Tibial artery (tissue), 4 donors: Measurements from ENCODE around the gene C10orf67.
"Not testable (repeated sequence)": the region's sequence is repeated elsewhere in the genome, so short reads cannot be mapped to it uniquely, and the experiment has no call there.

Experiments used
- DNase-seq, 2 donors: peaks; one replicate each; pipeline ENCODE4 v3.0.0-alpha.2; 2019
- H3K27ac ChIP-seq, 2 donors: fragments of 200-600 bp; sonication (generic) in 1 of 2; 1 replicate in 1 of 2; 2 replicates in 1 of 2; pipeline ENCODE4 v1.5.1; 2018 to 2019; ENCODE audit warnings: mild to moderate bottlenecking in 1 of 2
- H3K27me3 ChIP-seq, 2 donors: fragments of 200-600 bp; sonication (generic) in 1 of 2; one replicate each; pipeline versions ENCODE4 v1.5.1 to v1.6.0; 2016 to 2019
- H3K36me3 ChIP-seq, 3 donors: fragments of 200-600 bp; sonication (generic) in 2 of 3; one replicate each; pipeline ENCODE4 v1.5.1; 2016 to 2019; ENCODE audit warnings: mild to moderate bottlenecking in 2 of 3
- H3K4me1 ChIP-seq, 4 donors: fragments of 200-600 bp; sonication (generic) in 2 of 4; 1 replicate in 3 of 4; 2 replicates in 1 of 4; pipeline ENCODE4 v1.5.1; 2016 to 2019
- H3K4me3 ChIP-seq, 2 donors: fragments of 200-600 bp; sonication (generic) in 1 of 2; 1 replicate in 1 of 2; 2 replicates in 1 of 2; pipeline ENCODE4 v1.5.1; 2018 to 2019; ENCODE audit warnings: mild to moderate bottlenecking in 2 of 2
- H3K9me3 ChIP-seq, 3 donors: fragments of 200-600 bp; sonication (generic) in 1 of 3; one replicate each; pipeline ENCODE4 v1.5.1; 2016 to 2019
- intact Hi-C: fragments of 100-400 bp; cut with DNase I; formaldehyde crosslinking; loops from one replicate; pipeline ENCODE4 v1.15.0; 2023; ENCODE audit warnings: low total_unique reads
- TF ChIP-seq, protein P1 (sequence below), 2 experiments: fragments of 200-600 bp in 1 of 2; fragments of 450-650 bp in 1 of 2; IDR thresholded peaks; one replicate each; pipeline ENCODE4 v1.5.1; 2017 to 2019; ENCODE audit warnings: antibody characterized with exemption in 2 of 2, mild to moderate bottlenecking in 1 of 2, moderate library complexity in 1 of 2

The C10orf67 gene

DNA sequence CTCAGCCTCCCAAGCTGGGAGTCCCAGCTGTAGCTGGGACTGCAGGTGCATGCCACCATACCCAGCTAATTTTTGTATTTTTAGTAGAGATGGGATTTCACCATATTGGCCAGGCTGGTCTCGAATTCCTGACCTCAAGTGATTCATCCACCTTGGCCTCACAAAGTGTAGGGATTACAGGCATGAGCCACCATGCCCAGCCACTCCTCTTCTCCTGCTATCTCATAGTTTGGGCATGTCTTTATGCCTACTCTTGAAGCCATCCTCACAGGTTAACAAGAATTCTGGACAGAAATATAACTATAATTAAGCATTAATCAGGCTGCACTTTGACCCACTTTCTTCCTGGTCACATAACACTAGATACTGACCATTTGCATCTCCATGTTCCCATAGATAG is 28.6 kb upstream of the C10orf67 start:
- no peaks in the 10 kb centered on the region for H3K4me1 ChIP-seq

DNA sequence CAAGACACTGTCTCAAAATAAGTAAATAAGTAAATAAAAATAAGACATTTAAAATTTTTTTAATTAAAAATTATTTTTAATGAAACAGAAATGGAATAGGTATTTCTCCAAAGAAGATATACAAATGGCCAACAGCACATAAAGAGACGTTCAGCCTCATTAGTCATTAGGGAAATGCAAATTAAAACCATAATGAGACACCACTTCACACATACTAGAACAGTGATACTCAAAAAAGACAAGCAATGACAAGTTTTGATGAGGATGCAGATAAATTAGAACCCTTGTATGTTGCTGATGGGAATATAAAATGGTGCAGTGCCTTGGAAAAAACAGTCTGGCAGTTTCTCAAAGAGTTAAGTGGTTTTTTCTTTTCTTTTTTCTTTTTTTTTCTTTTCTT is 26.5 kb upstream of the C10orf67 start:
- H3K36me3 ChIP-seq, result no peaks in the 10 kb centered on the region
- H3K9me3 ChIP-seq, result no peaks in the 10 kb centered on the region
- H3K27ac ChIP-seq, result no peak overlapping the region
- no peaks in the 10 kb centered on the region for H3K4me1 ChIP-seq
- DNase-seq, result no peak
- H3K4me3 ChIP-seq, result no peak overlapping the region
- intact Hi-C loops, result no loop called here
- TF ChIP-seq, protein P1, sequence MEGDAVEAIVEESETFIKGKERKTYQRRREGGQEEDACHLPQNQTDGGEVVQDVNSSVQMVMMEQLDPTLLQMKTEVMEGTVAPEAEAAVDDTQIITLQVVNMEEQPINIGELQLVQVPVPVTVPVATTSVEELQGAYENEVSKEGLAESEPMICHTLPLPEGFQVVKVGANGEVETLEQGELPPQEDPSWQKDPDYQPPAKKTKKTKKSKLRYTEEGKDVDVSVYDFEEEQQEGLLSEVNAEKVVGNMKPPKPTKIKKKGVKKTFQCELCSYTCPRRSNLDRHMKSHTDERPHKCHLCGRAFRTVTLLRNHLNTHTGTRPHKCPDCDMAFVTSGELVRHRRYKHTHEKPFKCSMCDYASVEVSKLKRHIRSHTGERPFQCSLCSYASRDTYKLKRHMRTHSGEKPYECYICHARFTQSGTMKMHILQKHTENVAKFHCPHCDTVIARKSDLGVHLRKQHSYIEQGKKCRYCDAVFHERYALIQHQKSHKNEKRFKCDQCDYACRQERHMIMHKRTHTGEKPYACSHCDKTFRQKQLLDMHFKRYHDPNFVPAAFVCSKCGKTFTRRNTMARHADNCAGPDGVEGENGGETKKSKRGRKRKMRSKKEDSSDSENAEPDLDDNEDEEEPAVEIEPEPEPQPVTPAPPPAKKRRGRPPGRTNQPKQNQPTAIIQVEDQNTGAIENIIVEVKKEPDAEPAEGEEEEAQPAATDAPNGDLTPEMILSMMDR (IDR thresholded peaks at IDR 0.05), result no peak
- no peaks in the 10 kb centered on the region for H3K27me3 ChIP-seq

More for the DNA sequence above, 28.6 kb upstream of the C10orf67 start:
- Histone ChIP-seq H3K27me3 (no peaks in the 10 kb centered on the region), H3K36me3 (no peaks in the 10 kb centered on the region), H3K27ac (no peak overlapping the region), H3K9me3 (no peaks in the 10 kb centered on the region), H3K4me3 (no peak overlapping the region)
- TF ChIP-seq, protein P1 (IDR thresholded peaks at IDR 0.05), result no peak
- no peak for DNase-seq
- intact Hi-C loops, result no loop called here

DNA sequence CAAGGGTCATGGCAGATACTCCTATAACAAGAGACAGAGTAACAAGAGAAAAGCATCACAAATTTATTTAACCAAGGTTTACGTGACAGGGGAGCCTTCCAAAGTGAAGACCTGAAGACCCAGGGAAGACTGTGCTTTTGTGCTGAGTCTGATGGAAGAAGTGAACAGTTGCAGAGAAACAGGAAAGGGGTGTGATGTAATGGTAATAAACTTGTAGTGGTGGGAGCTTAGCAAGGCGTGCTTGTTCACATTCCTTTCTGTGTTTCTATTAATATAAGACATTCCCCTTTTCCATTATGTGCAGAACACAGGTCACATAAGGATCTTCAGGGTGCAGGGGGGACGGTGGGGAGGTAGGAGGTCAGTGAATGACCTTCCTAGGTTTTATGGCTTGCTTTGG is 25.5 kb upstream of the C10orf67 start:
- intact Hi-C loops, result no loop called here
- Histone ChIP-seq H3K27me3 (no peaks in the 10 kb centered on the region), H3K27ac (no peak overlapping the region), H3K36me3 (no peaks in the 10 kb centered on the region), H3K4me3 (no peak overlapping the region), H3K9me3 (no peaks in the 10 kb centered on the region), H3K4me1 (no peaks in the 10 kb centered on the region)
- TF ChIP-seq, protein P1 (IDR thresholded peaks at IDR 0.05), result no peak
- DNase-seq, result no peak

DNA sequence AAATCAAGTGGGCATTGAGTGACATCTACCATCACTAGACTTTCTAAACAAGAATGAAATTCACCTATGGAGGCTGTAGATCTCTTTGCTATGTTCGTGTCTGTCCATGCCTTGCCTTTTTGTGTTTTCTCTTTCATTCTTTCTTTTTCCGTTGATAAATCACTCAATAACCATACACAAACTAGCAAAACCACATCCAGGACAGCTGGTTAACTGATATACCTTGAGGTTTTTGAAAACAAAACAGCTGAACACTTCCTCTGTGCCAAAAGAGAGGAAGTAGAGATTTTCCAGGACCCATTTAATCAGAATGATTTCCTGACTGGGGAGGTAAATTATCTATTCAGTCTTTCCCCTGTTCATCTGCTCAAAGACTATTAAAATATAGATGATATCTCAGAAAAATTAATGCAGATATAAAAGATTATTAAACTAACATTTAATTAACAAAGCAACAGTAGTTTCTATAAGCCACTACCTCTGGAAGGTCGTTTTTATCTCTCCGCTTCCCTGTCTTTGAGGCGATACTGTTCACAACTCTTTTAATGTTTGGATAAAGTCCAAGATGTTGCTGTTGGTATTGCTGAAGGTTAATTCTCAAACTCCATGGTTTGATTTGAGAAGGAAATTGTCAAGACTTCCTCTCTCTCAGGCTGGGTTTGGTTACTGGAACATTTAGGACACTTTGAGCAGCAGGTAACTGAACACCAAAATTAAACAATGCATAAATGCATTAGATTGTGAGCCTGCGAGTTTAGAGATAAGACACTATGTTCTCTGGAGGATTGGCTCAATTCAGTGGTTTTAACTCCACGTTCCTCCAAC is 24.4 kb upstream of the C10orf67 start:
- no peak for DNase-seq
- Histone ChIP-seq H3K4me1 (no peaks in the 10 kb centered on the region), H3K27me3 (no peaks in the 10 kb centered on the region), H3K9me3 (no peaks in the 10 kb centered on the region), H3K4me3 (no peak overlapping the region), H3K27ac (no peak overlapping the region), H3K36me3 (no peaks in the 10 kb centered on the region)
- TF ChIP-seq, protein P1 (IDR thresholded peaks at IDR 0.05), result no peak
- intact Hi-C loops, result no loop called here

DNA sequence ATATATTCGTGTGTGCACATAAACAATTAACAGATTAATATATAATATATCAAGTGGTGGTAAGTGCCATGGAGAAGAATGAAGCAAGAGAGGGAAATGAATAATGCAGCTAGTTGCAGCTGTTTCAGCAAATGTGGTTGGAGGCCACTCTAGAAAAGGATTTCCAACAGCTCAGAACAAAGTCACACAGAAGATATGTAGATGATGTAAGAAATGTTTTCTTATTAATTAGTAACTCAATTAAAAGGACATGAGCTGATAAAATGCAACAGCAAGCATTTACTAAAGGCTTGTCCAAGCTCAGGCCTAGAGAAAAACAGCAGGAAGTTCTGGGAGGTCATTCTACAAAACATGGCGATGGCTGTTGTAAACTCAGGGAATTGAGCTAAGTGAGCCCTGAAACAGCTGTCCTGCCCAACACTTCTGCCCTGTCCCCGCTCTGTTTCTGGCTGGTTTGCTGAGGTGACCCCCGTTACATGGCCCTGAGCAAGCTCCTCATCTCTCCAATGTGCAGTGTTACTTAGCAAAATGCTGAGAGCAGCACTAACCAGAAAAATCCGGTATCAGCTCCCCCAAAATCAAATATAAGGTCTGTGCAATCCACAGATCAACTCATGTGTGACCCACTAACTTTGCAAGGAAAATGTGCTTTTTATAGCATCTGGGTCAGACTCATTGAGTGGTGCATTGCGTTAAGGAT is 23.4 kb upstream of the C10orf67 start:
- Histone ChIP-seq H3K9me3 (no peaks in the 10 kb centered on the region), H3K27me3 (no peaks in the 10 kb centered on the region), H3K4me1 (no peaks in the 10 kb centered on the region), H3K36me3 (no peaks in the 10 kb centered on the region), H3K4me3 (no peak overlapping the region), H3K27ac (no peak overlapping the region)
- TF ChIP-seq, protein P1 (IDR thresholded peaks at IDR 0.05), result no peak
- DNase-seq, result no peak
- intact Hi-C loops, result no loop called here

DNA sequence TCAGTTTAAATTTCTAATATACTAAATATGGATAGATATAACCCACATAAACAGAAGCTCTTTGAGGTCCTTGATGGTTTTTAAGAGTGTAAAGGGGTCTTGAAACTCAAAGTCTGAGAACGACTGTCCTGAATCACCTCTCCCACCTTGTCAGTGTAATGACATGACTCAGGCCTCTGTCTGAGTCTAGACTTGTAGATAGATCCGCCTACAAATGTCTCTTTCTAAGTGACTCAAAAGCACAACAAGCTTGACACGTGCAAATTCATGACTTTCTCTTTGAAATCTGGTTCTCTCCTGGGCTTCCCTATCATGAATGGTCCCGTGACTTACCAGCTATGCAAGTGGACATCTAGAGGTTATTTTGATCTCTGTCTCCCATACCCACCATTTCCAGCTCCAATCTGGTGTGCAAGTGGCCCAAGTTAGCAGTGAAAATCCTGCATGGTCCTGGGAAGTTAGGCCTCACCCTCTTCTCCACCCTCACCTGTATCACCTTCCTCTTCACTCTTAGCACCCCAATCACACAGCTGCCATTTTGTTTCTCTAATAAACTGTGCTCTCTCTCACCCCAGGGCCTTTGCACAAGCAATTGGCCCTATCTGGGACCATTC is 20.9 kb upstream of the C10orf67 start:
- H3K4me3 ChIP-seq, DNase-seq, intact Hi-C loops, H3K27me3 ChIP-seq, H3K36me3 ChIP-seq, H3K4me1 ChIP-seq, H3K9me3 ChIP-seq, H3K27ac ChIP-seq: not testable (repeated sequence)
